ENCODE measurements around the gene AP4S1.
"Not testable (repeated sequence)": the region's sequence is repeated elsewhere in the genome, so short reads cannot be mapped to it uniquely, and the experiment has no call there.

AP4S1 gene

GRCh38 chr14:31057701-31058364 lies 32.4 kb downstream of the AP4S1 start:
- WGBS: 96% methylated on average over 12 of the region's 12 CpGs
- Histone ChIP-seq H4K8ac (ENCODE audit: low read length) (no peak overlapping the region), H2BK15ac (ENCODE audit: low read depth, poor library complexity, severe bottlenecking) (no peak overlapping the region), H3K23ac (ENCODE audit: low read length in 2 of 2) (no peak overlapping the region), H3K9me3 (ENCODE audit: control insufficient read depth, low read length) (no peaks in the 10 kb centered on the region), H4K91ac (ENCODE audit: low read length) (no peak overlapping the region), H3K27ac (ENCODE audit: low read length, poor library complexity, severe bottlenecking) (no peak overlapping the region), H3K36me3 (ENCODE audit: control insufficient read depth in 1 of 2, insufficient read depth in 2 of 2, low read depth in 1 of 2, low read length in 2 of 2) (no peaks in the 10 kb centered on the region), H3K4ac (ENCODE audit: low read depth in 1 of 2, low read length in 2 of 2) (no peak overlapping the region), H2AK5ac (ENCODE audit: low read length, severe bottlenecking) (no peak overlapping the region), H3K79me1 (replicated peaks; ENCODE audit: low read length, poor library complexity, severe bottlenecking) (peaks cover 3% of the 10 kb centered on the region), H2BK12ac (ENCODE audit: low read length in 2 of 2) (no peak overlapping the region), H3K14ac (ENCODE audit: low read length in 2 of 2) (no peak overlapping the region), H3K4me2 (ENCODE audit: low read length, poor library complexity, severe bottlenecking) (no peak overlapping the region), H2AFZ (ENCODE audit: low read depth, low read length) (no peak overlapping the region), H3K27me3 (ENCODE audit: control insufficient read depth in 1 of 2, insufficient read depth in 1 of 2, low read length in 2 of 2) (no peaks in the 10 kb centered on the region), H3K18ac (ENCODE audit: low read depth in 1 of 2, low read length in 2 of 2) (no peak overlapping the region), H3K9ac (ENCODE audit: low read length) (no peak overlapping the region), H3K4me3 (ENCODE audit: insufficient read depth in 1 of 2, low read depth in 1 of 2, low read length in 2 of 2) (no peak overlapping the region), H2BK5ac (ENCODE audit: low read depth, low read length, poor library complexity, severe bottlenecking) (no peak overlapping the region), H2BK120ac (ENCODE audit: low read depth, low read length) (no peak overlapping the region), H3K4me1 (ENCODE audit: control insufficient read depth, insufficient read depth, low read depth, low read length) (peaks cover 3% of the 10 kb centered on the region)
- DNase-seq: no peak

GRCh38 chr14:31059152-31059924 lies 33.9 kb downstream of the AP4S1 start:
- no peak overlapping the region for H3K23ac ChIP-seq (ENCODE audit: low read length in 2 of 2)
- H3K4me3 ChIP-seq (ENCODE audit: insufficient read depth in 1 of 2, low read depth in 1 of 2, low read length in 2 of 2): no peak overlapping the region
- H3K36me3 ChIP-seq (ENCODE audit: control insufficient read depth in 1 of 2, insufficient read depth in 2 of 2, low read depth in 1 of 2, low read length in 2 of 2): no peaks in the 10 kb centered on the region
- WGBS: 86% methylated on average over 1 of the region's 1 CpG
- H3K18ac ChIP-seq (ENCODE audit: low read depth in 1 of 2, low read length in 2 of 2): no peak overlapping the region
- H2BK5ac ChIP-seq (ENCODE audit: low read depth, low read length, poor library complexity, severe bottlenecking): no peak overlapping the region
- no peak overlapping the region for H2AFZ ChIP-seq (ENCODE audit: low read depth, low read length)
- H4K8ac ChIP-seq (ENCODE audit: low read length): no peak overlapping the region
- H3K79me1 ChIP-seq (replicated peaks; ENCODE audit: low read length, poor library complexity, severe bottlenecking): peaks cover 1% of the 10 kb centered on the region
- no peak overlapping the region for H2BK15ac ChIP-seq (ENCODE audit: low read depth, poor library complexity, severe bottlenecking)
- no peak overlapping the region for H2AK5ac ChIP-seq (ENCODE audit: low read length, severe bottlenecking)
- H3K27me3 ChIP-seq (ENCODE audit: control insufficient read depth in 1 of 2, insufficient read depth in 1 of 2, low read length in 2 of 2): no peaks in the 10 kb centered on the region
- H4K91ac ChIP-seq (ENCODE audit: low read length): no peak overlapping the region
- H3K4me2 ChIP-seq (ENCODE audit: low read length, poor library complexity, severe bottlenecking): no peak overlapping the region
- peaks cover 2% of the 10 kb centered on the region for H3K4me1 ChIP-seq (ENCODE audit: control insufficient read depth, insufficient read depth, low read depth, low read length)
- H3K9me3 ChIP-seq (ENCODE audit: control insufficient read depth, low read length): no peaks in the 10 kb centered on the region
- H3K14ac ChIP-seq (ENCODE audit: low read length in 2 of 2): no peak overlapping the region
- H3K4ac ChIP-seq (ENCODE audit: low read depth in 1 of 2, low read length in 2 of 2): no peak overlapping the region
- no peak overlapping the region for H2BK120ac ChIP-seq (ENCODE audit: low read depth, low read length)
- H3K9ac ChIP-seq (ENCODE audit: low read length): peak overlapping the region; percentile 57
- peak overlapping the region; percentile 81 for H3K27ac ChIP-seq (ENCODE audit: low read length, poor library complexity, severe bottlenecking)
- H2BK12ac ChIP-seq (ENCODE audit: low read length in 2 of 2): no peak overlapping the region
- DNase-seq: peak; percentile 84

- Histone ChIP-seq H3K4me1 (ENCODE audit: control insufficient read depth, insufficient read depth, low read depth, low read length) (peaks cover 2% of the 10 kb centered on the region), H3K18ac (ENCODE audit: low read depth in 1 of 2, low read length in 2 of 2) (no peak overlapping the region), H4K91ac (ENCODE audit: low read length) (no peak overlapping the region), H2BK5ac (ENCODE audit: low read depth, low read length, poor library complexity, severe bottlenecking) (peak overlapping the region; percentile 15), H3K79me1 (replicated peaks; ENCODE audit: low read length, poor library complexity, severe bottlenecking) (peaks cover 1% of the 10 kb centered on the region), H3K36me3 (ENCODE audit: control insufficient read depth in 1 of 2, insufficient read depth in 2 of 2, low read depth in 1 of 2, low read length in 2 of 2) (no peaks in the 10 kb centered on the region), H3K4ac (ENCODE audit: low read depth in 1 of 2, low read length in 2 of 2) (no peak overlapping the region), H2BK15ac (ENCODE audit: low read depth, poor library complexity, severe bottlenecking) (no peak overlapping the region), H3K9me3 (ENCODE audit: control insufficient read depth, low read length) (no peaks in the 10 kb centered on the region), H2BK12ac (ENCODE audit: low read length in 2 of 2) (no peak overlapping the region), H2BK120ac (ENCODE audit: low read depth, low read length) (no peak overlapping the region), H3K23ac (ENCODE audit: low read length in 2 of 2) (no peak overlapping the region), H2AK5ac (ENCODE audit: low read length, severe bottlenecking) (peak overlapping the region; percentile 47), H3K4me3 (ENCODE audit: insufficient read depth in 1 of 2, low read depth in 1 of 2, low read length in 2 of 2) (no peak overlapping the region), H4K8ac (ENCODE audit: low read length) (no peak overlapping the region), H3K27ac (ENCODE audit: low read length, poor library complexity, severe bottlenecking) (peak overlapping the region; percentile 48), H3K27me3 (ENCODE audit: control insufficient read depth in 1 of 2, insufficient read depth in 1 of 2, low read length in 2 of 2) (no peaks in the 10 kb centered on the region), H3K14ac (ENCODE audit: low read length in 2 of 2) (no peak overlapping the region), H2AFZ (ENCODE audit: low read depth, low read length) (no peak overlapping the region), H3K4me2 (ENCODE audit: low read length, poor library complexity, severe bottlenecking) (no peak overlapping the region), H3K9ac (ENCODE audit: low read length) (no peak overlapping the region)
- DNase-seq: no peak
- 76% methylated on average over 5 of the region's 6 CpGs for WGBS
These were observed 34.9 kb downstream of the AP4S1 start for GRCh38 chr14:31060253-31060875.

- not testable (repeated sequence) for H4K8ac ChIP-seq (ENCODE audit: low read length); H2AK5ac ChIP-seq (ENCODE audit: low read length, severe bottlenecking); H2BK15ac ChIP-seq (ENCODE audit: low read depth, poor library complexity, severe bottlenecking); H3K4me2 ChIP-seq (ENCODE audit: low read length, poor library complexity, severe bottlenecking); H3K9me3 ChIP-seq (ENCODE audit: control insufficient read depth, low read length); H3K4me1 ChIP-seq (ENCODE audit: control insufficient read depth, insufficient read depth, low read depth, low read length); H2BK120ac ChIP-seq (ENCODE audit: low read depth, low read length); H3K36me3 ChIP-seq (ENCODE audit: control insufficient read depth in 1 of 2, insufficient read depth in 2 of 2, low read depth in 1 of 2, low read length in 2 of 2); H4K91ac ChIP-seq (ENCODE audit: low read length); H3K18ac ChIP-seq (ENCODE audit: low read depth in 1 of 2, low read length in 2 of 2); H2BK5ac ChIP-seq (ENCODE audit: low read depth, low read length, poor library complexity, severe bottlenecking); H3K4me3 ChIP-seq (ENCODE audit: insufficient read depth in 1 of 2, low read depth in 1 of 2, low read length in 2 of 2); H2BK12ac ChIP-seq (ENCODE audit: low read length in 2 of 2); H3K9ac ChIP-seq (ENCODE audit: low read length); DNase-seq; H3K79me1 ChIP-seq (replicated peaks; ENCODE audit: low read length, poor library complexity, severe bottlenecking); H2AFZ ChIP-seq (ENCODE audit: low read depth, low read length); H3K4ac ChIP-seq (ENCODE audit: low read depth in 1 of 2, low read length in 2 of 2); H3K27ac ChIP-seq (ENCODE audit: low read length, poor library complexity, severe bottlenecking); H3K14ac ChIP-seq (ENCODE audit: low read length in 2 of 2); H3K27me3 ChIP-seq (ENCODE audit: control insufficient read depth in 1 of 2, insufficient read depth in 1 of 2, low read length in 2 of 2); H3K23ac ChIP-seq (ENCODE audit: low read length in 2 of 2)
- 96% methylated on average over 4 of the region's 8 CpGs for WGBS
These were observed 37.5 kb downstream of the AP4S1 start for GRCh38 chr14:31062908-31063307.

All from mesenchymal stem cell (in vitro differentiated cells and primary cell).